ENCODE results near the gene SLC9A3. TPM values are rescaled to one million over a fixed set of nuclear protein-coding genes. Genes with fewer than 3 reads are reported as not detected.

Gene SLC9A3
- total RNA-seq, 1 experiment from 2014 or later, result 1.5 TPM

GRCh38 chr5:428219-428618 is 96.0 kb downstream of the SLC9A3 start:
- H3K4me1 ChIP-seq (ENCODE audit: control insufficient read depth in 1 of 2, insufficient read depth in 2 of 2, low read length in 2 of 2), result peaks cover 0 to 23% of the 10 kb centered on the region in 2 experiments; a peak in 3 of 4 replicates
- ATAC-seq, result no peak
- no peaks in the 10 kb centered on the region for H3K27me3 ChIP-seq (ENCODE audit: insufficient read depth, low read length)
- CTCF ChIA-PET, result interaction anchor here (1.3 to 6.4 kb wide), 2 partner anchors 19 to 111 kb away, joined by 4 to 42 read pairs; no protein-coding TSS in a partner anchor
- no peak overlapping the region for H3K27ac ChIP-seq (ENCODE audit: low read depth, low read length)
- POLR2A ChIA-PET, result no interaction called here
- DNase-seq (ENCODE audit: low read depth, low spot score), result no peak
- TF ChIP-seq ZNF274 (IDR thresholded peaks at IDR 0.05; ENCODE audit: low read depth, low read length) (no peak), ELF1 (IDR thresholded peaks at IDR 0.05; ENCODE audit: borderline replicate concordance, low read depth) (no peak), TCF7L2 (IDR thresholded peaks at IDR 0.05; ENCODE audit: borderline replicate concordance, extremely low read depth, insufficient read depth, insufficient read length) (no peak), SP1 (IDR thresholded peaks at IDR 0.05; ENCODE audit: low read depth) (no peak)
- TF ChIP-seq, protein P1, sequence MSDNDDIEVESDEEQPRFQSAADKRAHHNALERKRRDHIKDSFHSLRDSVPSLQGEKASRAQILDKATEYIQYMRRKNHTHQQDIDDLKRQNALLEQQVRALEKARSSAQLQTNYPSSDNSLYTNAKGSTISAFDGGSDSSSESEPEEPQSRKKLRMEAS (IDR thresholded peaks at IDR 0.05), result no peak
- intact Hi-C loops (cut with micrococcal nuclease), result no loop called here
- no peak overlapping the region for H2AFZ ChIP-seq (ENCODE audit: low read depth, low read length, poor library complexity, severe bottlenecking)
- RAD21 ChIA-PET (ENCODE audit: low non-redundant PET in 1 of 2, low total read pairs in 2 of 2, uncharacterized antibody in 2 of 2, unreplicated experiment in 2 of 2), result interaction anchor here in 1 of 2 experiments (2.0 kb wide), 1 partner anchor 111 kb away, joined by 4 read pairs; no protein-coding TSS in a partner anchor
- H3K79me2 ChIP-seq (ENCODE audit: insufficient read depth, low read length), result no peaks in the 10 kb centered on the region
- no peaks in the 10 kb centered on the region for H3K9me3 ChIP-seq (ENCODE audit: control insufficient read depth in 1 of 2, insufficient read depth in 1 of 2, low read depth in 1 of 2, low read length in 2 of 2)
- H3K36me3 ChIP-seq (ENCODE audit: control insufficient read depth in 1 of 2, insufficient read depth in 2 of 2, low read length in 2 of 2), result no peaks in the 10 kb centered on the region
- H3K9ac ChIP-seq (ENCODE audit: low read length), result no peak overlapping the region
- BruUV-seq (replicated peaks), result no TSS peak
- H3K4me3 ChIP-seq (replicated peaks in 1 of 2; ENCODE audit: low read depth in 1 of 2, low read length in 2 of 2), result no peak overlapping the region
- no peaks in the 10 kb centered on the region for H3K9me2 ChIP-seq (ENCODE audit: insufficient read depth)
- no peaks in the 10 kb centered on the region for H4K20me1 ChIP-seq (ENCODE audit: insufficient read depth)
- H3K4me2 ChIP-seq (ENCODE audit: low read length), result no peak overlapping the region

GRCh38 chr5:427415-428087 is 96.7 kb downstream of the SLC9A3 start:
- intact Hi-C loops (cut with micrococcal nuclease), result no loop called here
- Histone ChIP-seq H3K4me3 (replicated peaks in 1 of 2; ENCODE audit: low read depth in 1 of 2, low read length in 2 of 2) (no peak overlapping the region), H3K9ac (ENCODE audit: low read length) (no peak overlapping the region), H3K79me2 (ENCODE audit: insufficient read depth, low read length) (no peaks in the 10 kb centered on the region), H3K36me3 (ENCODE audit: control insufficient read depth in 1 of 2, insufficient read depth in 2 of 2, low read length in 2 of 2) (no peaks in the 10 kb centered on the region), H3K4me2 (ENCODE audit: low read length) (no peak overlapping the region), H3K27me3 (ENCODE audit: insufficient read depth, low read length) (no peaks in the 10 kb centered on the region), H4K20me1 (ENCODE audit: insufficient read depth) (no peaks in the 10 kb centered on the region), H3K9me3 (ENCODE audit: control insufficient read depth in 1 of 2, insufficient read depth in 1 of 2, low read depth in 1 of 2, low read length in 2 of 2) (no peaks in the 10 kb centered on the region), H3K9me2 (ENCODE audit: insufficient read depth) (no peaks in the 10 kb centered on the region), H3K27ac (ENCODE audit: low read depth, low read length) (no peak overlapping the region), H3K4me1 (ENCODE audit: control insufficient read depth in 1 of 2, insufficient read depth in 2 of 2, low read length in 2 of 2) (peaks cover 0 to 23% of the 10 kb centered on the region in 2 experiments; a peak in 3 of 4 replicates), H2AFZ (ENCODE audit: low read depth, low read length, poor library complexity, severe bottlenecking) (no peak overlapping the region)
- POLR2A ChIA-PET, result no interaction called here
- ATAC-seq (no peak), DNase-seq (ENCODE audit: low read depth, low spot score) (no peak)
- CTCF ChIA-PET, result interaction anchor here (1.3 to 6.4 kb wide), 2 partner anchors 19 to 110 kb away, joined by 4 to 42 read pairs; no protein-coding TSS in a partner anchor
- RAD21 ChIA-PET (ENCODE audit: low non-redundant PET in 1 of 2, low total read pairs in 2 of 2, uncharacterized antibody in 2 of 2, unreplicated experiment in 2 of 2), result no interaction called here
- BruUV-seq (replicated peaks), result no TSS peak
- no peak for TF ChIP-seq RAD21 (IDR thresholded peaks at IDR 0.05; ENCODE audit: low read depth)
- TF ChIP-seq ZNF274 (IDR thresholded peaks at IDR 0.05; ENCODE audit: low read depth, low read length), result no peak
- no peak for TF ChIP-seq ELF1 (IDR thresholded peaks at IDR 0.05; ENCODE audit: borderline replicate concordance, low read depth)
- no peak for TF ChIP-seq CEBPB (IDR thresholded peaks at IDR 0.05; ENCODE audit: low read depth)
- TF ChIP-seq FOSL1 (IDR thresholded peaks at IDR 0.05; ENCODE audit: low read depth), result no peak
- no peak for TF ChIP-seq EGR1 (IDR thresholded peaks at IDR 0.05; ENCODE audit: low read depth)
- TF ChIP-seq EZH2phosphoT487 (IDR thresholded peaks at IDR 0.05; ENCODE audit: borderline replicate concordance), result no peak
- no peak for TF ChIP-seq SRF (IDR thresholded peaks at IDR 0.05; ENCODE audit: low read depth)
- TF ChIP-seq, protein P1 (IDR thresholded peaks at IDR 0.05), result no peak
- TF ChIP-seq SP1 (IDR thresholded peaks at IDR 0.05; ENCODE audit: low read depth), result no peak
- TF ChIP-seq ZFX (IDR thresholded peaks at IDR 0.05), result no peak
